Stomach (tissue), 4 donors: Measurements from ENCODE around the gene CHSY3.

ENCODE experiments used
- EP300 ChIP-seq: sonication (generic); formaldehyde crosslinking; IDR thresholded peaks from one replicate; pipeline ENCODE4 v1.6.1; 2017; ENCODE audit warnings: antibody characterized with exemption
- POLR2A ChIP-seq, 4 donors: fragments of 450-650 bp; IDR thresholded peaks; one replicate each; pipeline ENCODE4 v1.6.1; 2016; ENCODE audit warnings: antibody characterized with exemption in 4 of 4, control low read depth in 2 of 4, mild to moderate bottlenecking in 1 of 4, moderate library complexity in 1 of 4
- POLR2AphosphoS5 ChIP-seq, 3 donors: sonication (generic); formaldehyde crosslinking; IDR thresholded peaks; one replicate each; pipeline ENCODE4 v1.6.1; 2016; ENCODE audit warnings: antibody characterized with exemption in 3 of 3
- TF ChIP-seq, protein P1 (sequence below), 7 experiments: fragments of 450-650 bp in 4 of 7; fragments of 200-600 bp in 3 of 7; sonication (generic) in 3 of 7; IDR thresholded peaks; one replicate each; pipeline ENCODE4 v1.5.1; 2016 to 2019; ENCODE audit warnings: antibody characterized with exemption in 7 of 7, control low read depth in 2 of 7, mild to moderate bottlenecking in 1 of 7

DNA sequence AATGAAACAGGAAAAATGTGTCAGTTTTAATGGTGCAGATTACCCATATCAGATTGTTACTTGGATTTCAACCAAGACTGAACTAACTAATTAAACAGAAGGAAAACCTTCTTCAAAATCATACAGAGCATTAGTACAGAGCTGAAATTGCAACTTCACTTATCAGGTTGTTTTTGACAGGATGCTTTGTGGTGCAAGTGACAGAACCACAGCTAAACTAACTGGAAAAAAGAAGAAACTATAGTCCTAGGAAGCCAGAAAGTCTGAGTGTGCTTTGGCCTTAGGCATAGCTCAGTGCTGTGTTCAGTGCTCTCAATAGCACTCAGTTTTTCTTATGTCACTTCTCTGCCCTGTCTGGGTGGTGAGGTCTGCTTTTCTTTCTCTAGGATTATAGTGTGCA lies 267.4 kb downstream of the CHSY3 start:
- TF ChIP-seq, protein P1, sequence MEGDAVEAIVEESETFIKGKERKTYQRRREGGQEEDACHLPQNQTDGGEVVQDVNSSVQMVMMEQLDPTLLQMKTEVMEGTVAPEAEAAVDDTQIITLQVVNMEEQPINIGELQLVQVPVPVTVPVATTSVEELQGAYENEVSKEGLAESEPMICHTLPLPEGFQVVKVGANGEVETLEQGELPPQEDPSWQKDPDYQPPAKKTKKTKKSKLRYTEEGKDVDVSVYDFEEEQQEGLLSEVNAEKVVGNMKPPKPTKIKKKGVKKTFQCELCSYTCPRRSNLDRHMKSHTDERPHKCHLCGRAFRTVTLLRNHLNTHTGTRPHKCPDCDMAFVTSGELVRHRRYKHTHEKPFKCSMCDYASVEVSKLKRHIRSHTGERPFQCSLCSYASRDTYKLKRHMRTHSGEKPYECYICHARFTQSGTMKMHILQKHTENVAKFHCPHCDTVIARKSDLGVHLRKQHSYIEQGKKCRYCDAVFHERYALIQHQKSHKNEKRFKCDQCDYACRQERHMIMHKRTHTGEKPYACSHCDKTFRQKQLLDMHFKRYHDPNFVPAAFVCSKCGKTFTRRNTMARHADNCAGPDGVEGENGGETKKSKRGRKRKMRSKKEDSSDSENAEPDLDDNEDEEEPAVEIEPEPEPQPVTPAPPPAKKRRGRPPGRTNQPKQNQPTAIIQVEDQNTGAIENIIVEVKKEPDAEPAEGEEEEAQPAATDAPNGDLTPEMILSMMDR (IDR thresholded peaks at IDR 0.05), result no peak
- TF ChIP-seq POLR2A (IDR thresholded peaks at IDR 0.05) (no peak), POLR2AphosphoS5 (IDR thresholded peaks at IDR 0.05) (no peak), EP300 (no peak)
